Fibroblast of villous mesenchyme (primary cell): Measurements from ENCODE around the gene ANTKMT. TPM values are rescaled to one million over a fixed set of nuclear protein-coding genes. Genes with fewer than 3 reads are reported as not detected.

Experiments
- DNase-seq: peaks from one replicate; pipeline ENCODE4 v3.0.0-alpha.2; 2010; ENCODE audit warnings: low read depth
- H3K4me3 ChIP-seq: 2 replicates; pipeline ENCODE4 v1.5.1; 2011; ENCODE audit warnings: low read depth, mild to moderate bottlenecking, low read length
- CTCF ChIP-seq: IDR thresholded peaks from 2 replicates; pipeline ENCODE4 v1.5.1; 2012; ENCODE audit warnings: low read depth, mild to moderate bottlenecking, low read length; ENCODE audit not compliant: insufficient read depth
- total RNA-seq: library from RNA; depleted of rRNA; stranded (reverse); fragments of >200 nt; gene quantifications from 2 replicates; pipeline ENCODE4 v1.2.3, GENCODE V29; 2012

Gene ANTKMT, protein sequence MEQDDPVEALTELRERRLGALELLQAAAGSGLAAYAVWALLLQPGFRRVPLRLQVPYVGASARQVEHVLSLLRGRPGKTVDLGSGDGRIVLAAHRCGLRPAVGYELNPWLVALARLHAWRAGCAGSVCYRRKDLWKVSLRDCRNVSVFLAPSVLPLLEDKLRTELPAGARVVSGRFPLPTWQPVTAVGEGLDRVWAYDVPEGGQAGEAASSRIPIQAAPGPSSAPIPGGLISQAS
- 19.4 and 37.0 TPM in 2 replicates for total RNA-seq

GRCh38 chr16:720990-721764 lies at the start of gene ANTKMT:
Gene ANTKMT, plus strand, starts transcription at chr16:721146. Its CDS starts 129 bp downstream, at chr16:721275.
- peak; percentile 68 for DNase-seq
- TF ChIP-seq CTCF: no peak
- peak within 1 kb of the TSS; percentile 71 for H3K4me3 ChIP-seq

DNA sequence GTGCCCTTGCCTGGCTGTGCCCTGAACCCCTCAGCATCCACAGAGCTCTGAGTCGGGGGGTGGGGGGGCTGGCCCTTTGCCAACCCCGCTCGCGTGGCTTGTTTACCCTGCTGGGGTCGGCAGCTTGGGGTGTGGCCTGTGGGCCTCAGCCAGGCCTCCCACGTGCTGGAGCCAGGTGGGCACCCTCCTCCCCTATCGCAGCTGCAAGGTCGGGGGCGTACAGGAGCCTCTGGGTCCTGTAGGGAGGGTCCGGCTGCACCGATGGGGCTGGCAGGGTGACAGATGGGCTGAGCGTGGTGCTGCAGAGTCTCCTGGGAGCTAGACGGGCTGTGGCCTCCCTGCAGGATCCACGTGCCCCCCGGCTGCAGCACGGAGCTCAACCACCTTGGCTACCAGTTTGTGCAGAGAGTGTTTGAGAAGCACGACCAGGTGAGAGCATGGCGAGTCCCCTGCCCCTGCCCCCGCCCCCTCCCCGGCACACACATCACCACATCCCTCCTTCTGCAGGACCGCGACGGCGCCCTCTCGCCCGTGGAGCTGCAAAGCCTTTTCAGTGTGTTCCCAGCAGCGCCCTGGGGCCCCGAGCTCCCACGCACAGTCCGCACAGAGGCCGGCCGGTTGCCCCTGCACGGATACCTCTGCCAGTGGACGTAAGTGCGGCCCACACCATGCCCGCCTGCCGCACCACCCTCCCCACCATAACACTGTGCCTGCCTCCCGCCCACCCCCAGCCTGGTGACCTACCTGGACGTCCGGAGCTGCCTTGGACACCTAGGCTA lies 49.4 kb upstream of the ANTKMT start:
- DNase-seq: no peak
- TF ChIP-seq CTCF: no peak

DNA sequence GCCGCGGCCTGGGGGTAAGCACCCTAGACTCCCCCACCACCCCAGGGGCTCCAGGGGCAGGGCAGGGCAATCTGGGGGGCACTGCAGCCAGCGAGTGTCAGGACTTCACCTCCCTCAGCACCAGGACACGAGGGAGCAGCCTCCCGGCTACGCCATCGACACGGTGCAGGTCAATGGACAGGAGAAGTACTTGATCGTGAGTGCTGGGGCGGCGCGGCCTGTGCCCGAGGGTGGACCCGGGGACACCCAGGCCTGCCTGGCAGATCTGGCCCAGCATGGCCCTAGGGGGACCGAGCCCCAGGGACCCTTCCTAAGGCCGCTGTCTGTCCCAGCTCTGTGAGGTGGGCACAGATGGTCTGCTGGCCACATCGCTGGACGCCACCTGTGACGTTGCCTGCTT lies 48.6 kb upstream of the ANTKMT start:
- H3K4me3 ChIP-seq: no peak overlapping the region
- TF ChIP-seq CTCF: no peak

More for the DNA sequence above, 49.4 kb upstream of the ANTKMT start:
- no peak overlapping the region for H3K4me3 ChIP-seq

DNA sequence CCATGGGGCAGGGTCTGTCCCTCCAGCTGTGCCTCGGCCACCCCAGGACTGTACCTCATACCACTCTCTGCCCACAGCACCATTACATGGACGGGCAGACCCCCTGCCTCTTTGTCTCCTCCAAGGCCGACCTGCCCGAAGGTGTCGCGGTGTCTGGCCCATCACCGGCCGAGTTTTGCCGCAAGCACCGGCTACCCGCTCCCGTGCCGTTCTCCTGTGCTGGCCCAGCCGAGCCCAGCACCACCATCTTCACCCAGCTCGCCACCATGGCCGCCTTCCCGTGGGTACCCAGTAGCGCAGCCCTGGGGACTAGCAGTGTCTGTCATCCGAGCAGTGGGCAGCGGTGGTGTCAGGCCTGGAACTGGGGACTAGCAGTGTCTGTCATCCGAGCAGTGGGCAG lies 48.1 kb upstream of the ANTKMT start:
- no peak for DNase-seq
- no peak overlapping the region for H3K4me3 ChIP-seq
- no peak for TF ChIP-seq CTCF

More for the DNA sequence above, 48.6 kb upstream of the ANTKMT start:
- no peak for DNase-seq

DNA sequence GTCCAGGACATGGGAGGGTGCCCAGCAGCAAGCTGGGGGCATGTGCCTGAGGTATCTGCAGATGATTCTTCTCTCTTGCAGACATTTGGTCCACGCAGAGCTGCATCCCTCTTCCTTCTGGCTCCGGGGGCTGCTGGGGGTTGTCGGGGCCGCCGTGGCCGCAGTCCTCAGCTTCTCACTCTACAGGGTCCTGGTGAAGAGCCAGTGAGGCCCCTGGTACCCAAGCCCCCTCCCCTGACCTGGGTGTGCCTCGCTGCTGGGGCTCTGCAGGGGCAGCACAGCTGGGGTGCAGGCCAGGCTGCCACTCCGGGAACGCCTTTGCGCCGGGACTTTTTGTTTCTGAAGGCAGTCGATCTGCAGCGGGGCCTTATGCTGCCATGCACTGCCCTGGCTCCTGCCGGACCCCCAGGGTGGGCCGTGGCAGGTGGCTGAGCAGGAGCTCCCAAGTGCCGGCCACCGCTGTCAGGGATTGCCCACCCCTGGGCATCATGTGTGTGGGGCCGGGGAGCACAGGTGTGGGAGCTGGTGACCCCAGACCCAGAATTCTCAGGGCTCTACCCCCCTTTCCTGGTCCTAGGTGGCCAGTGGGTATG lies 47.5 kb upstream of the ANTKMT start:
- DNase-seq: no peak
- TF ChIP-seq CTCF: no peak
- H3K4me3 ChIP-seq: no peak overlapping the region

GRCh38 chr16:674214-674881 lies 46.6 kb upstream of the ANTKMT start:
- H3K4me3 ChIP-seq: no peak overlapping the region
- DNase-seq: no peak
- no peak for TF ChIP-seq CTCF
